TTC549 (cell line): ENCODE data around the gene MYCN.
"Not testable (repeated sequence)": the region's sequence is repeated elsewhere in the genome, so short reads cannot be mapped to it uniquely, and the experiment has no call there.

Source experiments
- FAIRE-seq: peaks from 2 replicates; lab custom pipeline; 2012; peaks lifted over from hg19 to GRCh38; lab: Jason Lieb, UNC

The MYCN gene

DNA sequence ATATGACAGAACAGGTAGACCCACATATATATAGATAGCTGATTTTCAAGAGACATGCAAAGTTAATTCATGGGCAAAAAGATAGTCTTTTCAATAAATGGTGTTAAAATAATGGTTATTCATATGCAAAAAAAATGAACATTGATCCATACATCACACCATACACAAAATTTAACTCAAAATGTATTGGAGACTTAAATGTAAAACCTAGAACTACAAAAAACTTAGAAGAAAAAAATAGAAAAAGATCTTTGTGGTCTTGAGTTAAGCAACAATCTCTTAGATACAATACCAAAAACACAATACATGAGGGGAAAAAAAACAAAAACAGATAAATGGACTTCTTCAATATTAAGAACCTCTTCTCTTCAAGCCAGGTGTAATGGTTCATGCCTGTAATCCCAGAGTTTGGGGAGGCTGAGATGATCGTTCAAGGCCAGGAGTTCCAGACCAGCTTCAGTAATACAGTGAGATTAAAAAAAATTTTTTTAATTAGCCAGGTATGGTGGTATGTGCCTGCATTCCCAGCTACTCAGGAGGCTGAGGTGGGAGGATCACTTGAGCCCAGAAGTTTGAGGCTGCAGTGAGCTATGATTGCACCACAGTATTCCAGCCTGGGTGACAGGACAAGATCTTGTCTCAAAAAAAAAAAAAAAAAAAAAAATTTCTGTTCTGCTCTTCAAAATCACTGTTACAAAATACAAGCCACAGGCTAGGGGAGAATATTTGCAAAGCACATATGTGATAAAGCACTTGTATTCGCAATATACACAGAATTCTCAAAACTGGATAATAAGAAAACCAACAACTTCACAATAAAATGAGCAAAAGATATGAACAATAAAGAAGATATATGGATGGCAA lies 32.7 kb upstream of the MYCN start:
- no peak for FAIRE-seq

DNA sequence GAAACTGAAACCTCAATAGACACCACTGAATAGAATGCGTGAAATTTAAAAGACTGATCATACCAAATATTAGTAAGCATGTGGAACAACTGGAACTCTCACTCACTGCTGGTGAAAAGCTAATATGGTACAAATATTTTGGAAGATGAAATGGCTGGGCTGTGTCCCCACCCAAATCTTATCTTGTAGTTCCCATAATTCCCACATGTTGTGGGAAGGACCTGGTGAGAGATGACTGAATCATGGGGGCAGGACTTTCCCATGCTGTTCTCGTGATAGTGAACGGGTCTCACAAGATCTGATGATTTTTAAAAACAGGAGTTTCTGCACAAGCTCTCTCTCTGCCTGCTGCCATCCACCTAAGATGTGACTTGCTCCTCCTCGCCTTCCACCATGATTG lies 32.0 kb upstream of the MYCN start:
- FAIRE-seq: no peak

DNA sequence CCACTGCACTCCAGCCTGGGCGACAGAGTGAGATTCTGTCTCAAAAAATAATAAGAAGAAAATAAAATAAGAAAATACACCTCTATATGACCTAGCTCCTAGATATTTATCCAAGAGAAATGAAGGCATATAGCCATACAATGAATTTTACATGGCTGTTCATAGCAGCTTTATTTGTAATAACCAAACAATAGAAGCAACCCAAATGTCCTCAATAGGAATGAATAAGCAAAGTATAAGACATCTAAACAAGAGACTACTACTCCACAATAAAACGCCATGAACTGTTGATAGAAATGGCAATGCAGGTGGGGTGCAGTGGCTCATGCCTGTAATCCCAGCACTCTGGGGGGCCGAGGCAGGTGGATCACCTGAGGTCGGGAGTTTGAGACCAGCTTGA lies 31.2 kb upstream of the MYCN start:
- FAIRE-seq: no peak

DNA sequence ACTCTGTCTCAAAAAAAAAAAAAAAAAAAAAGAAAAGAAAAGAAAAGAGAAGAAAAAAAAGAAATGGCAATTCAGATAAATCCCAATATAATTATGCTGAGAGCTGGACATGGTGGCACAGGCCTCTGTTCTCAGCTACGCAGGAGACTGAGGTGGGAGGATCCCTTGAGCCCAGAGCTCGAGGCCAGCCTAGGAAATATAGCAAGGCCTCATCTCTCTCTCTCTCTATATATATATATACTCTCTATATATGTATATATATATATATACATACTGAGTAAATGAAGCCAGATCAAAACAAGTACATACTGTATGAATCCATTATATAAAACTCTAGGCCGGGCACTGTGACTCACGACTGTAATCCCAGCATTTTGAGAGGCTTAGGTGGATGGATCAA lies 30.6 kb upstream of the MYCN start:
- FAIRE-seq: no peak

DNA sequence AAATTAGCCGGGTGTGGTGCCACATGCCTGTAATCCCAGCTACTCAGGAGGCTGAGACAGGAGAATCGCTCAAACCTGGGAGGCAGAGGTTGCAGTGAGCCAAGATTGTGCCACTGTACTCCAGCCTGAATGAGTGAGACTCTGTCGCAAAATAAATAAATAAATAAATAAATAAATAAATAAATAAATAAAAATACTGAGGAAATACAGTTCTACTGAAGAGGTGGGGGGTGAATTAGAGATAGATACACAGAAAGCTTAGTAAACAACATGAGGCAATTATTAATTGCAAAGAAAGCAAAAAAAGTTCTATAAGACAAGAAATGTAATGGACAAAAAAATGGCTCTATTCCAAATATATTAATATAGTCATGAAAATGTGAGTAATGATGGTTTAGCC lies 29.1 kb upstream of the MYCN start:
- not testable (repeated sequence) for FAIRE-seq

DNA sequence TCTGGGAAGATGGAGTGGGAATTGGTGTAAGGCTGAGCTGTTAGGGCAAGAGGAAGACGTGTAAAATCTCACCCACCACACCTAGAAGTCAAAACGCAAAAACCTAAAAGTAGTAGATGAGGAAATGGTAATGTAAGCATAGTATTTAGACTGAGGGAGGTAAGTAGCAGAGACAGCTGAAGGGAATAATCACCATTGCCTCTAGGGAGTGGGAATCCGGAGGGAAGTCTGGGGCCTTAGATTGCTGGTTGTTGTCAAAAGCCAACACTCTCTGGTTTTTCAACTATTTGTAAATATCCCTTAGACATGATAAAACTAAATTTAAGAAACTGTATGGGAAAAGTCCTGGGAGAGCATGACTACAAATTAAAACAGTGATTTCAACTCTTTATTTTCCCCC lies 28.7 kb upstream of the MYCN start:
- FAIRE-seq: no peak

DNA sequence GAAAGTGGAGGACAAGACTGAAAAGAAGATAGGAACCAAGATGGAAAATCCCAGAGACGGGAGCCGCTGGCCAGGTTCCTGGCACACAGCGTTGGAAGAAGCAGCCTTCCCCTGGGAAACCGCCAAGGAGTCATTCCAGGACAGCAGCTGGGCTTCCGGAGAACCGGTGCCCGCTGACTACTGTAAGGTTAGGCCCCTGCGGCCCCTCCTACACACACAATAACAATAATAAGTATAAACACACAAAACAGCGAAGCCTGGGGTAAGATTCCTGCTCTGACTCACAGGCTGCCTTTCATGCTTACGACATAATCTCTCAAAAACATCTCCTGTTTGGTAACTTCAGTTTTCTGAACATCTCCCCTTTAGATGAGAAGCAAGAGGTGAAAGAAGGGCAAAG lies 28.1 kb upstream of the MYCN start:
- FAIRE-seq: no peak

DNA sequence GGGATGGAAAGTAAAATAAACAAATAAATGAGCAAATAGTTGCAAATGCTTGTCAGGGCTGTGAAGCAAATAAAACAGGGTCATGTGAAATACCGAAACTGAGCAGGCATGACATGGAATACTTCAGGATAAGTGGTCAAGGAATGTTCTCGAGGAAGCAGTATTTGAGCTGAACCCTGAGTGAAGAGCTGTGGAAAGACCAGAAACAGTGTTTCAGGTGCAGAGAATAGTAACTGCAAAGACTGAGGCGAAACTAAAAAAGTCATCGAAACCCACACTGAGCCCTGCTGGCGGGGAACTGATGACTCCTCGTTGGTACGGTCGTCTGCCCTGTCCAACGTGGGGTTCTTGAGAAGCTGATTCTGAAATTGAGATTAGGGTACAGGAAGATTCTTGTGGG lies 27.2 kb upstream of the MYCN start:
- no peak for FAIRE-seq

DNA sequence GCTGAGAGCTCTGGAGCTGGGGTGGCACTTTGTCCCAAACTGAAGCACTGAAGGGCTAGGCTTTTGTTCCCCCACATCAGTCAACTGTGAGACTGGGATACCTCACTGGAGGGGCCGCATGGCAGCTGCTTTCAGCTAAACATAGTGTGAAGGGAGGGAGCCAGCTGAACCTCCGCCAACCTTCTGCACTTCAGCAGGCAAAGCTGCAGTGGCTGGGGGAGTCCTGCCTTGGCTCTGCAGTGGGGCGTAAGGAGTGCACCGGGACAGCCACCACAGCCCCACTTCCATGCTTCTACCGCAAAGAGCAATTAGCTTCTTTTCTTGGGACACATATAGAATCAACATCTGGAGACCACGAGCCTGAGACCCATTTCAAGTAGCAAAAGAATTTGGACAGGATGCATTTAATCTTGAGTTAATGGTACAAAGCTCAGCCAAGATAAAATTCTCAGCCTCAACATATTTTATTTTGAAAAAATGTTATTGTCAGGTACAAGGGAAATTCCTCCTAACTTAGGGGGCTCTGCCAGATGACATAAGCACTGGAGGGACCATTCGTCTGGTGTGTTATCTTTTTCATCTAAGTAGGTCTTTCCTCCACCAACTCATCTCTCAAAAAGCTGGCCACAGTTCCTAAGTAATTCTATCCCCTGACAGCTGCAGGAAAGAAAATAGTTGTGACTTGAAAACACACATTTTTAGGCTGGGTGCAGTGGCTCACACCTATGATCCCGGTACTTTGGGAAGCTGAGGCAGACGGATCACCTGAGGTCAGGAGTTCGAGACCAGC lies 25.6 kb upstream of the MYCN start:
- FAIRE-seq: no peak

DNA sequence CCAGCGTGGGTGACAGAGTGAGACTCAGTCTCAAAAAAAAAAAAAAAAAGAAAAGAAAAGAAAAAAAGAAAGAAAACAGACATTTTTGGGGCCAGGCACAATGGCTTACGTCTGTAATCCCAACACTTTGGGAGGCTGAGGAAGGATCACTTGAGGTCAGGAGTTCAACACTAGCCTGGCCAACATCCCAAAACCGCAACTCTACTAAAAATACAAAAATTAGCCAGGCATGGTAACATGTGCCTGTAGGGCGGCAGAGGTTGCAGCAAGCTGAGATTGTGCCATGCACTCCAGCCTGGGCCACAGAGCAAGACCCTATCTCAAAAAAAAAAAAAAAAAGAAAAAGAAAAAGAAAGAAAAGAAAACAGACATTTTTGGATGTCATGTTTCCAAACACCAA lies 24.8 kb upstream of the MYCN start:
- not testable (repeated sequence) for FAIRE-seq

DNA sequence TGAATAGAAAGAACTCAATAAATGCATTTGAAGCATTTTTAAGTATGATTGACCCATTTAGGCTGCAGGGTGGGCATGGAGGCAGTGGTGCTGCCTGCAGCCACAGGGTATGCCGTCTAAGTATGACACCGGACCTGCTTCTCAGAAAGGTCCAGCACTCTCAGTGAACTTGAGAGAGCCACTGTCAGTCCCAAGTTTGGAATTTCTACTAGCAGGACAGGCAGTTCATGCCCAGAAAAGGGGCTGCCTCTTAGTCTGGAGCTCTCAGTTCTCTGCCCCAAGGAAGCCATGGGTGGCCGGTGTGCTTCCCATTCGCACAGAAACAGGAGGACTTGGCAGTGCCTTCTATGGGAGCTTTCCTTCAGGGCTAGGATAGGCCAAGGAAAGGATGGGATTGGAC lies 24.0 kb upstream of the MYCN start:
- FAIRE-seq: no peak

DNA sequence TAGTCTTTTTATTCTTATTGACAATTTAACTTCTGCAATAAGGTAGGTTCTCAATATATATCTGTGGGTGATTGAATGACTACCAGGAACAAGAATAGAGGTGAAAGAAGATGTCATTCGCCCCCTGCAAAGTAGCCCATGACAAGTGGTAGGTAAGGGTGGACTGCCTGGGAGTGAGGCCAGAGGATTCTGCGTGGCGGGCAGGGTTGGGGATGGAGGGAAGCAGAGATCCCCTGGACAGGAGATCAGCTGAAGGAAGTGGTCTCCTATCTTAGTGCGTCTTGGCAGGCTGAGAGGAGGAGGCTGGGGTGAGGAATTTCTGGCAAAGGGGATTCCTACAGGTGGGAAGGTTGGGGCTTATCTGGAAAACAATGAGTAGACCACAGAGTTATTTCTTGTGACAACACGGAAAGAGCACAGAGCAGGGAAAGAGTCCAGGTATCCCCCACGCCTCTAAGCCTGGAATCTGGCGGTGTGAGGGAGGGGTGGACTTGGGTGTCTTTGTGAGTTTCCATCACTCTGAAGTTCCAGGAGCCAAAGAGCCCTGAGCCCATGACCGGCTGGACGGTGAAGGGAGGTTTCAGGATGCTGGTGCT lies 21.5 kb upstream of the MYCN start:
- no peak for FAIRE-seq

DNA sequence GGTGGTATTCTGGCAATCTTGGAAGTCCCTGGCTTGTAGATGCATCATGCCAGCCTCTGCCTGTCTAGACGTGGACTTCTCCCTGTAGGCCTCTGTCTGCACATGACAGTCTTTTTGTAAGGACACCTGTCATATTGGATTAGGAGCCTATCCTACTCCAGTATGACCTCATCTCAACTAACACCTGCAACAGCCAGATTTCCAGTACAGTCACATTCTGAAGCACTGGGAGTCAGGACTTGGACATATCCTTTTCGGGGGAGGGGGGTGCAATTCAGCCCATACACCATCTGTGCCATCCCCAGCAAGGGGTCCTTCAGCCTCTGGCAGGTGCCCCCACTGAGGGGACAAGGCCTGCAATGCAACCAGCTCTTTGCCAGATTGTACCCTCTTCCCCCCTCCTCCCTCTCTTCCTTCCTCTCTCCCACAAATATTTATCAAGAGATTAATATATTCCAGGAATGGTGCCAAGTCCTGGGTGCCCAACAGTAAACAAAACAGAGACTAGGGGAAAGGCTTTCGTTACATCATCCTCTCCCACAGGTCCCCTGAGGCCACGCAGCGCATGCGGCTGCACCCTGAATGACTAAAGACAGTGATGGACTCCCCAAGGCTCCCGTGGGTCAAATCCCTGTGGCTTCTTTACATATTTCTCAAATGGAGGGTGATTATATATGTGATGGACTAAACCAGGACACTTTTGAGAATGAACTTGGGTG lies 20.5 kb upstream of the MYCN start:
- no peak for FAIRE-seq

DNA sequence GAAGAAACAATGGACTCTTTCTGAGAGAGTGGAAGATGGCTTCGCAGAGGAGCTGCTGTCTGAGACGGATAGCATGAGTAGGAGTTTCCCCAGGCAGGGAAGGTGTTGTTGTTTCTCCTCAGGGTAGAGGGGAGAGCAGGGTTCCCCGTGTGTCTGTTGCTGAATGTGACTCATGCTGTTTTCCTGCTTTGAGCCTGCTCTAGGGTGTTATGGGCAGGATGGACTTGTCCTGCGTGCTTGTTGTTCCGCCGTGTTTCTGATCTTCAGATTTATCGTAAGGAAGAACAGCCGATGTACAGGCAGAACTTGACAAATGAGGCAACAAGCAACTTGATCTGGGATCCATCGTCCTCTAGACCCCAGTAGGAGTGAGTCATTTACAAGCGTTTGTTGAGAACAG lies 19.7 kb upstream of the MYCN start:
- no peak for FAIRE-seq

DNA sequence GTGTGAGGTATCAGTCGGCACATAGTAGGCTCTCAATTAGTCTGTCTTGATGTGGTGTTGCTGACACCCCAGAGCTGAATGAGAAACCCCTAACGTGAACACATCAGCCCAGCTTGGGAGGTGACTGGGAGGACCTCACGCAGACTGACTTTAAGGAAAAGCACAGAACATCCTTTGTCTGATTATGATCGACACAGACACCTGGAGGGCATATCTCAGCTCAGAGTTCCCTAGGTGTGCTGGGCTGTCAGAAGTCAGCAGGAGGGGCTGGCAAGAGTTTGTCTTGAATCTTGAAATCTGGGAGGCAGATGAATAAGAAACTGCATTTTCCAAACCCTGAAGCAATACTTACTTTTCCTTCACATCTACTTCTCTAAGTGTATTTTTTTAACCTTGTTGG lies 16.8 kb upstream of the MYCN start:
- no peak for FAIRE-seq

DNA sequence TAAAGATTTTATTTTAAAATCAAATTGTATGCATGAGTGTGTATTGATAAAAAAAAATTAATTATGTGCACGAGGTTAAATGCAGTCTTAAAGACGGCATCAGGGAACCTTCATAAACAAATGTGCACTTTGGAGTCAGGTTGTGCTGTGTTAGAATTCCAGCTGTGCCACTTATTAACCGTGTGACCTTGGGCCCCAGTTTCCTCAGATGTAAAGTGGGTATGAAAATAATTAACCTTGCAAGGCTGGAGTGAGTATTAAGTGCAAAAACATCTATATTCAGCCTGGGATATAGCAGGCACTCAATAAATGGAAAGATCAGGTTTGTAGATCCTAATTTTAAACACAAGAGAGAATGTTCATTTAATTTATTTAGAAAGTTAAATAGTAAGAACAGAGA lies 14.5 kb upstream of the MYCN start:
- FAIRE-seq: no peak

DNA sequence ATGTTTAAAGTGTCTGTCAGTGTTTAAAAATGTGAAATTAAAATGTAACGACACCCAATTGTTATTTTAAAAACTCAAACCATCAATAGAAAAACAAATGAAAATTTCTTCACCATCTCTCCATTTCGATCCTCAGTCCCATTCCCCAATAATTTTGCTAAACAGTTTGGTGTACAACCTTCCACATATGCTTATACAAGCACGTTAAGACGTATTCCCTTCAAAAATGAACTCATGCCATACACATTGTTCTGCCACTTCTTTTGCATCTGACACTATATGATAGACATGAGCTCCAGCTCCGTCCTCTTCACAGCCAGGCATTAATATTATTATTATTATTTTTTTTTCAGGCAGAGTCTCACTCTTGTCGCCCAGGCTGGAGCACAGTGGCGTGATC lies 14.1 kb upstream of the MYCN start:
- no peak for FAIRE-seq

DNA sequence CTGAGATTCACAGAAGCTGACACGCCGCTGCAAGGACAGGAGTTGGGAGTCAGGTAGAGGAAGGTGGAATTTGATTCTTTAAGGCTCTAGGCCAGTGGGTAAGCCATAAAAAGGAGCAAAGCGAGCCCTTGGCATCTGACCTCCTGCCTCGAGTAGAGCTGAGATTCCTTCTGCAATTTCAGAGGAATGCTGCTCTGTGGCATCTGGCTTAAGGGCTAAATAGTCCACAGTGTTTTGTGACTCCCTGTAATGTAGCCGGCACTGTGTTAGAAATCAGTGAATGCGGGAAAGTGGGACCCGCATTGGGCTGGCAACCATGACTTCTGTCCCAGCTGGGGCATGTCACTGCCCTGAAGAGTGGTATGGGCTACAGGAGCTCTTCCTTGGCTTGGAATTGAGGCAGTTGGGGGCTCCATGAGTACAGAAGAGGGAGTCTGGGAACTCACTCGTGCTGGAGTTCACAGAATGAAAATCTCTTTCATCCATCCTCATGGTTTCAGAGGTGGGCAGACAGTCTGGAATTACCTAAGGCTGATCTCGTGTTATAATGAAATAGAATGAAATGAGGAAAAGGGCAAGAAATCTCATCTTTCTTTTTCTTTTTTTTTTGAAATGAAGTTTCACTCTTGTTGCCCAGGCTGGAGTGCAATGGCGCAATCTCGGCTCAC lies 12.7 kb upstream of the MYCN start:
- no peak for FAIRE-seq

DNA sequence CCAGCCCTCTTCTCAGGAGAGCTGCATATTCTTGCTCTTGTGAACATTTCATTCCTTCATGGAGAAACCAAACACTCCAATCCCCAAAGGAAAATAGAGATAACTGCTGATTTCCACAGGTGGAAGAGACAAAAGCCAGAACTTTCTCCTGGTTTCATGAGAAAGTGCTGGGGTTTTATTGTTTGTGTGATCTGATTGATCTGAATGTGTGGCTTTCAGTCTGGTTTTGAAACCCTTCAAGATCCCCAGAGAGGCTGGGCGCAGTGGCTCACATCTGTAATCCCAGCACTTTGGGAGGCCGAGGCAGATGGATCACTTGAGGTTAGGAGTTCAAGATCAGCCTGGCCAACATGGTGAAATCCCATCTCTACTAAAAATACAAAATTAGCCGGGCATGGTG lies 11.3 kb upstream of the MYCN start:
- FAIRE-seq: not testable (repeated sequence)

DNA sequence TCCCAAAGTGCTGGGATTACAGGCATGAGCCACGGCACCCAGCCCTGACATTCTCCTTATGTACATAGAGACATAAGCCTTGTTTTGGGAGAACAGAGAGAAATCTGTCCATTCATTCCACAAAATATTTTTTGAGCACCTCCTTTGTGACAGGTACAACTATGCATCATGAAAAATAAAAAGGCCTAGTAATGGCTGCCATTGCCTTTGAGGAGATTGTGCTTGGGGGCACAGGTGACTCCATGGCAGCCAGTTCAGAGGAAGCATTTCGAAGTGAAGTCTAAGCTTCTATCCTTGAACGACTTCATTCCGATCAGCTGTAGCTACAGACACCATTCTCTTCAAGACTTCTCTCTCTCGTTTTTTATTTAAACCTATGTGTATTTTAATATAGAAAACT lies 10.5 kb upstream of the MYCN start:
- FAIRE-seq: no peak

DNA sequence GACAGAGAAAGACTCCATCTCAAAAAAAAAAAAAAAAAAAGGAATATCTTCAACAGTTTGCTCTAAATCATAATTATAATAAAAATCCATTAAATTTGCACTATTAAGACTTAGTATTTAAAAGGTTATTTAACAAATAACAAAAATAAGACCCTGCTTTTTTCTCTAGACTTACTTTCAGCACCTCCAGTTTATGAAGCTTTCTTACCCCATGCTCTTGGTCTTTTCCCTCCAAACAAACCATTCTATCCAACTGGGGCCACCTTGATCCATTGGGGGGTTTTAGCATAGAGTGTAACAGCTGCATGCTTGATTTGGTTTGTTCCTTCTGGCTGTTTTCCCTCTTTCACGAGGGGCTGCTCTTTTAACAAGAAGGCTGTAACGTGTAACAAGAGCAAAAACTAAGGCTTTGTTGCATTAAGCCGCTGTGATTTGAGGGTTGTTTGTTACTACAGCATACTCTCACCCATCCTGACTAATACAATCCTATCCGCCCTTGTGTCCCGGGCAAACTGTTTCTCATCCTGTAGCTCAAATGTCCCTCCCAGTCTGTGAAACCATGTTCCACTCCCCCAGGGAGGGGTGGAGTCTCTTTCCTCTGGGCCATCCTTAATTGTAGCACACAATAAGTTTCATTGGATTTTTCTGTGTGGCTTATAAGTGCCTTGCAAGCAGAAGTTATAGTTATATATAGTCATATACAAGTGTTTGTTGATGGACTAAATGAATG lies 9.6 kb upstream of the MYCN start:
- FAIRE-seq: no peak
